HG03575 (cell line): ENCODE measurements around the gene TRAPPC10.
"Not testable (repeated sequence)": the region's sequence is repeated elsewhere in the genome, so short reads cannot be mapped to it uniquely, and the experiment has no call there.

Source experiments
- ATAC-seq: cut with Tn5 transposase; IDR thresholded peaks from one replicate; pipeline ENCODE4 v1.9.1; 2021; ENCODE audit not compliant: unreplicated experiment, insufficient number of reproducible peaks, low FRiP score; ENCODE audit errors: extremely low read depth

Gene TRAPPC10

GRCh38 chr21:44079446-44079845 is 67.3 kb downstream of the TRAPPC10 start:
- ATAC-seq = no peak

DNA sequence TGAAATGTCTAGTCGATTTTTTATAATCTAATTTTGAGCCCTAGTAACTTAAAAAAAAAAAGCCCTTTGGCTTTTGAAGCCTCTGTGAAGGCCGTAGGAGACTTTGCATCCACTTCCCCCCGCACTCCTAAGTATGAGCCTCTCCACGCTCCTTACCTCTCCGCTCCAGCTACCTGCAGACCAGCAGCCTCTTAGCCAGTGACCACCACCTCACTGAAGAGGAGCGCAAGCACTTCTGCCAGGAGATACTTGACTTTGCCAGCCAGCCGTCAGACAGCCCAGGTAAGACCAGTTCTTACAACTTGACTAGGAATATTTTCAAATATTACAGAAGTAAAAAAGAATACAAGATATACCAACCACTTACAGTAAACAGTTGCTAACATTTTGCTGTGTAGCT is 67.7 kb downstream of the TRAPPC10 start:
- no peak for ATAC-seq

DNA sequence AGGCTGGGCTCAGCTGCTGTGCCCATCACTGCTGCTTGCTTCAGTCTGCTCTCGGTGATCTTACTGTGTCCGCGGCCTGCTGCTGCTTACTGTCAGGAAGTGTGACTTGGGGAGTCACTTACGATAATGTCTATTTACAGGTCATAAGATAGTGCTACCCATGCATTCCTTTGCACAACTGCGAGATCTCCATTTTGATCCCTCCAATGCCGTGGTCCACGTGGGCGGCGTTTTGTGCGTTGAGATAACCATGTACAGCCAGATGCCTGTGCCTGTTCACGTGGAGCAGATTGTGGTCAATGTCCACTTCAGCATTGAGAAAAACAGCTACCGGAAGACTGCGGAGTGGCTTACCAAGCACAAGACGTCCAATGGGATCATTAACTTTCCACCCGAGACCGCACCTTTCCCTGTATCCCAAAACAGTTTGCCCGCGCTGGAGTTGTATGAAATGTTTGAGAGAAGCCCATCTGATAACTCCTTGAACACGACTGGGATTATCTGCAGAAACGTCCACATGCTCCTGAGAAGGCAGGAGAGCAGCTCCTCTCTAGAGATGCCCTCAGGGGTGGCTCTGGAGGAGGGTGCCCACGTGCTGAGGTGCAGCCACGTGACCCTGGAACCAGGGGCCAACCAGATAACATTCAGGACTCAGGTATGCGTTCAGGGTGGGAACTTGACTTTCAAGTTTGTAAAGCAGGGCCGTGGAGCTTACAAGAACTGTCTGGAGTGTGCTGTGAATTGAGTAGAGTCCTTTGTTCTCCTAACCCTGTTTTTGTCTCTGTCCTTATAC is 70.7 kb downstream of the TRAPPC10 start:
- ATAC-seq = no peak

DNA sequence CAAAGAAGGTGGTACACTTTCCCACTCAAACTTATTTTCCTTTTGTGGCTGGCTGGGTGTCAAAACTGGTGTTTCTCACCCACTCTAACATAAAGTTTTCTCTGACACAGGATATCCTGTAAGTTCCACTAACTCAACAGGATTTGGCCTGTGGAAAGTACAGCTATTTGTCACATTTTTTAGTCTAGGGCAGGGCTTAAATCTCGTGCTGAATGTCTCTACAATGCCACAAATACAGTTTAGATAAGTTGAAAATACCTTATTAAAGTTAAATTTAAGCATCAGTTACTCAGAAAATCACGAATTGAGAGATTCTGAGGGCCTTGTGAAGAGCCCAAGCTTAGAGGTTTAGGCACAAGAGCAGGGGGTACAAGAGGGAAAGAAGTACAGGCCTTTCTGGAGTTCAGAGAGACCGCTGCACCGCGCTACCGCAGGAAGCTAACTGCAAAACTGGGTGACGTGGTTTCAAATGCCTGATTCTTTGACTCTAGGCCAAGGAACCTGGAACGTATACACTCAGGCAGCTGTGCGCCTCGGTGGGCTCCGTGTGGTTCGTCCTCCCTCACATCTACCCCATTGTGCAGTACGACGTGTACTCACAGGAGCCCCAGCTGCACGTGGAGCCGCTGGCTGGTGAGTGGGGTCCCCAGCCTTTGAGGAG is 71.7 kb downstream of the TRAPPC10 start:
- no peak for ATAC-seq

DNA sequence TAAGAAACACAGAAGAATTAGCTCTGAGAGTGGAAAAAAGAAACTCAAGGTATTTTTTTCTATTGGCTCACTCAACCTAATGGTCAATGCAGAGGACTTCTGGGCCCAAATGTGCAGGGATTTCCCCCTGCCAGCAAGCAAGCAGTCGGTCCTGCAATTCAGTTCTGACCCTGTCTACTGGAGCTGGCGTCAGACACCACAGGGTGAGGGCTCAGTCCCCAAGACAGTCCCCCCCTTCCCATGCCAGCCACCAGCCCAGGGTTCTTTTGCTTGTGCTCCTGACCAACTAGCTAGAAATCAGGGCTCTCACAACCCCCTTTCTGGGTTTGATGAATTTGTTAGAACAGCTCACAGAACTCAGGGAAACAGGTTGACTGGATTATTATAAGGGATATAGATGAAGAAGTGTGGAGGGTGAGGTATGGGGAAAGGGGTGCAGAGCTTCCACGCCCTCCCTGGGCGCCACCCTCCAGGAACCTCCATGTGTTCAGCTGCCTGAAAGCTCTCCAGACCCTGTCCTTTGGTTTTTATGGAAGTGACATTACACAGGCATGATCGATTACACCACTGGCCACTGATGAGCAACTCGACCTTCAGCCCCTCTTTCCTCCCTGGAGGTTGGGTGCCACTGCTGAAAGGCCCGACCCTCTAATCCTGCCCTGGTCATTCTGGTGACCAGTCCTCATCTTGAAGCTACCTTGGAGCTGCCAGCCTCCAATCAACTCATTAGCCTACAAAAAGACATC is 72.6 kb downstream of the TRAPPC10 start:
- ATAC-seq = no peak

- no peak for ATAC-seq
These were observed 73.6 kb downstream of the TRAPPC10 start for GRCh38 chr21:44085491-44086321.

GRCh38 chr21:44086636-44087425 is 74.7 kb downstream of the TRAPPC10 start:
- no peak for ATAC-seq

DNA sequence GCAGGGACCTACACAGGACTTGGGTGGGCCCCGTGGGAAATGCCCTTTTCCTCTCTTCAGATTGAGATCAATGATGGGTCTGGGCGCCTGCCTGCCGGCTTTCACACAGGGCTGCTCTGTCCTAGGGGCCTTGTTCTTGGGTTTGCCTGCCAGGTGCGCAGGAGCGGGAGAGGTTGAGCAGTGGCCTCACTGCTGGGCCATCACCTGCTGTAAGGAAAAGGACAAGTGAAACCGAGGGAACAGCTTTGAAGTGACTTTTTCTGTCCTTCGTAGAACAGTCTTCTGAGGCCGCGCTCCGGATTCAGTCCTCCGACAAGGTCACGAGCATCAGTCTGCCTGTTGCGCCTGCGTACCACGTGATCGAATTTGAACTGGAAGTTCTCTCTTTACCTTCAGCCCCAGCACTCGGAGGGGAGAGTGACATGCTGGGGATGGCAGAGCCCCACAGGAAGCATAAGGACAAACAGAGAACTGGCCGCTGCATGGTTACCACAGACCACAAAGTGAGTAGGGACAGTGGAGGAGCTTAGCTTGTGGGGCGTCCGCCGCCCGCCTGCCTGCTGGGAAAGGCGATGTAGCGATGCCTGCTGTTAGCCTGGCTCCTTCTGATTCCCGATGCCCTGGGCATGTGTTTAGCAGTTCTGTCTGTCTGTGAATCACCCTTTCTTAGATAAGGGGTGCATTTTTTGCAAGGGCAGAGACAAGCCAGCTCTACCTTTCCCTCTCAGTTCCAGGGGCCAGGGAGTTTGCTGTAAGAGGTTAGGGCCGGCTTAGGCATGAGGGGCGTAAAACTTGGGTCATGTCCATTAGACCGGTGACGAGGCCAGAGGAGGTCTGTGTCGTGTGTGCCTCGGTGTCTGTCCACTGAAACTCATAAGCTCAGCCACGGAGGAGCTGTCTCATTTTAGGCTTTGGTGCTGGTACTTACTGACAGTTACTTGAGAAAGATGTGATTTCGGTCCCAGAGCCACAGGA is 75.6 kb downstream of the TRAPPC10 start:
- ATAC-seq = no peak

GRCh38 chr21:44088401-44088780 is 76.3 kb downstream of the TRAPPC10 start:
- ATAC-seq = no peak

- no peak for ATAC-seq
These were observed 77.1 kb downstream of the TRAPPC10 start for GRCh38 chr21:44089001-44089911.

- no peak for ATAC-seq
These were observed 78.2 kb downstream of the TRAPPC10 start for GRCh38 chr21:44090325-44090724.

DNA sequence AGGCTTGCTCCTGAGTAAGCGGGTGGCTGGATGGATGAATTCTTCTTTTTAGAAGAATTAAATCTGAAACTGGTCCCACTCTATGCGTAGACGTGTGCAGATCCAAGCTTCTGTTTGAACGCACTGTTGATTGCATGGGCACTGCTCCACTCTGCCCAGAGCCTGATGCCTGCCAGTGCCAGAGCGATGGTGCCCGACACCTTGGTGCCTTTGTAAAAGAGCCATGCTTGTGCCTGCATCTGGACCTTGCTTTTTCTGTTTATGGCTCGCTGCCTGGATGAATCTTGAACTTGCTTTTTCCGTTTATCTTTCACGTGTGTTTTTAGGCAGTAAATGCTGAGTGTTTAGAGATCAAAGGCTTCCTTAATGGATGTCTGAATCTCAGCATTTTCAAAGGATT is 80.1 kb downstream of the TRAPPC10 start:
- ATAC-seq = no peak

- no peak for ATAC-seq
These were observed 81.7 kb downstream of the TRAPPC10 start for GRCh38 chr21:44093761-44094160.

DNA sequence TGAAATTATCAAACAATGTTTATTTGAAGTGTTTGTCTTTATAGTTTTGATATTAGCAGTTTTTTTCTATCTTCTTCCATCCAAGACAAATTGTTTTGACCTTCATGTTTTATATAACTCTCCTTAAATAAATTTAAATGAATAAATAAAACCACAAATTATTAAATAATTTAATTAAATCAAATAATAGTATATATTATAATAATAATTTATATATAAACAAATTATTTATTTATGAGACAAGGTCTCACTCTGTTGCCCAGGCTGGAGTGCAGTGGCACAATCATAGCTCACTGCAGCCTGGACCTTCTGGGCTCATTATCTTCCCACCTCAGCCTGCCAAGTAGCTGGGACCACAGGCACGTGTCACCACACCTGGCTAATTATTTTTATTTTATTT is 82.7 kb downstream of the TRAPPC10 start:
- ATAC-seq = no peak

DNA sequence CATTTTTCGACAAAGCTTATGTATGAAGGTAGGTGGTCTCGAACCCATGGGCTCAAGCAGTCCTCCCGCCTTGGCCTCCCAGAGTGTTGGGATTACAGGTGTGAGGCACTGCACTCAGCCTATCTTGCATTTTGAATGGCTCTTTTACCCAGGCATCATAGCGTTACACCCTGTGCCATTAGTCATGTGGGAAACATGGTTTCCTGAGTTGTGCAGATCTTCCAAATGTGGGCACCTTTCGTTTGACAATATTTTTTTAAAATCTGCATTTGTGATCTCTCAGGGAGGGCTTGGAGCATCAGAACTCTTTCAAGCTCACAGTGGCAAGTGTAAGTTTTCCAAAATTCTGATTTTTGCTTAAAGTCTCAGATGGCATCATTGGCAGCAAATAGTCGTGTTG is 86.4 kb downstream of the TRAPPC10 start:
- not testable (repeated sequence) for ATAC-seq

- not testable (repeated sequence) for ATAC-seq
These were observed 86.9 kb downstream of the TRAPPC10 start for GRCh38 chr21:44098964-44099363.
